ENCODE measurements around the gene BECN2.
A peak's percentile ranks its signal among the peaks of the same experiment; 100 is the strongest.
"Not testable (repeated sequence)": the region's sequence is repeated elsewhere in the genome, so short reads cannot be mapped to it uniquely, and the experiment has no call there.

Gene BECN2

GRCh38 chr1:241979926-241980325, 22.4 kb downstream of the BECN2 start:
- DNase-seq = no peak
- peak overlapping the region; percentile 36 for H3K4me3 Mint-ChIP-seq
- no peaks in the 10 kb centered on the region for H3K27me3 Mint-ChIP-seq (ENCODE audit: low read depth, poor library complexity)
- H3K4me1 Mint-ChIP-seq = peaks cover 5% of the 10 kb centered on the region
- peaks cover 5% of the 10 kb centered on the region for H3K36me3 Mint-ChIP-seq (ENCODE audit: low read depth)
- peaks cover 19% of the 10 kb centered on the region for H3K9me3 Mint-ChIP-seq
- TF ChIP-seq CTCF (IDR thresholded peaks at IDR 0.05) = no peak
- no peak overlapping the region for H3K27ac Mint-ChIP-seq

GRCh38 chr1:241985787-241986186, 28.2 kb downstream of the BECN2 start:
- DNase-seq = peak; percentile 39
- Mint-ChIP-seq H3K36me3 (ENCODE audit: low read depth) (no peaks in the 10 kb centered on the region), H3K27me3 (ENCODE audit: low read depth, poor library complexity) (no peaks in the 10 kb centered on the region), H3K4me3 (no peak overlapping the region), H3K9me3 (peaks cover 4% of the 10 kb centered on the region), H3K27ac (no peak overlapping the region), H3K4me1 (peaks cover 15% of the 10 kb centered on the region)
- TF ChIP-seq CTCF (IDR thresholded peaks at IDR 0.05) = peak; percentile 58

- not testable (repeated sequence) for H3K36me3 Mint-ChIP-seq (ENCODE audit: low read depth); H3K27me3 Mint-ChIP-seq (ENCODE audit: low read depth, poor library complexity); H3K4me3 Mint-ChIP-seq; DNase-seq; H3K9me3 Mint-ChIP-seq
- Mint-ChIP-seq H3K4me1 (peaks cover 30% of the 10 kb centered on the region), H3K27ac (peak overlapping the region; percentile 90)
Measured at GRCh38 chr1:241988389-241988930, 30.9 kb downstream of the BECN2 start.

- Mint-ChIP-seq H3K9me3 (no peaks in the 10 kb centered on the region), H3K4me3 (no peak overlapping the region), H3K36me3 (ENCODE audit: low read depth) (no peaks in the 10 kb centered on the region), H3K27ac (no peak overlapping the region), H3K27me3 (ENCODE audit: low read depth, poor library complexity) (peaks cover 8% of the 10 kb centered on the region), H3K4me1 (peaks cover 35% of the 10 kb centered on the region)
- TF ChIP-seq CTCF (IDR thresholded peaks at IDR 0.05) = no peak
- no peak for DNase-seq
Measured at GRCh38 chr1:241990040-241990439, 32.5 kb downstream of the BECN2 start.

- H3K4me1 Mint-ChIP-seq = peaks cover 35% of the 10 kb centered on the region
- no peak for TF ChIP-seq CTCF (IDR thresholded peaks at IDR 0.05)
- H3K4me3 Mint-ChIP-seq = no peak overlapping the region
- H3K9me3 Mint-ChIP-seq = no peaks in the 10 kb centered on the region
- peaks cover 12% of the 10 kb centered on the region for H3K27me3 Mint-ChIP-seq (ENCODE audit: low read depth, poor library complexity)
- no peaks in the 10 kb centered on the region for H3K36me3 Mint-ChIP-seq (ENCODE audit: low read depth)
- no peak for DNase-seq
- H3K27ac Mint-ChIP-seq = no peak overlapping the region
Measured at GRCh38 chr1:241992734-241993133, 35.2 kb downstream of the BECN2 start.

- H3K36me3 Mint-ChIP-seq (ENCODE audit: low read depth) = no peaks in the 10 kb centered on the region
- H3K27ac Mint-ChIP-seq = no peak overlapping the region
- DNase-seq = no peak
- H3K4me1 Mint-ChIP-seq = peaks cover 38% of the 10 kb centered on the region
- no peak overlapping the region for H3K4me3 Mint-ChIP-seq
- H3K27me3 Mint-ChIP-seq (ENCODE audit: low read depth, poor library complexity) = peaks cover 12% of the 10 kb centered on the region
- H3K9me3 Mint-ChIP-seq = no peaks in the 10 kb centered on the region
- no peak for TF ChIP-seq CTCF (IDR thresholded peaks at IDR 0.05)
Measured at GRCh38 chr1:241994171-241994570, 36.6 kb downstream of the BECN2 start.

Measured in nephron progenitor cell (in vitro differentiated cells).